CD4-positive, alpha-beta T cell treated with Interleukin-17A for 4 hours (primary cell): ENCODE data around the gene ETFBKMT.

Source experiments
- DNase-seq: peaks from one replicate; pipeline ENCODE4 v3.0.0-alpha.2; 2020; ENCODE audit warnings: mixed read lengths

ETFBKMT gene, protein sequence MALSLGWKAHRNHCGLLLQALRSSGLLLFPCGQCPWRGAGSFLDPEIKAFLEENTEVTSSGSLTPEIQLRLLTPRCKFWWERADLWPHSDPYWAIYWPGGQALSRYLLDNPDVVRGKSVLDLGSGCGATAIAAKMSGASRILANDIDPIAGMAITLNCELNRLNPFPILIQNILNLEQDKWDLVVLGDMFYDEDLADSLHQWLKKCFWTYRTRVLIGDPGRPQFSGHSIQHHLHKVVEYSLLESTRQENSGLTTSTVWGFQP

DNA sequence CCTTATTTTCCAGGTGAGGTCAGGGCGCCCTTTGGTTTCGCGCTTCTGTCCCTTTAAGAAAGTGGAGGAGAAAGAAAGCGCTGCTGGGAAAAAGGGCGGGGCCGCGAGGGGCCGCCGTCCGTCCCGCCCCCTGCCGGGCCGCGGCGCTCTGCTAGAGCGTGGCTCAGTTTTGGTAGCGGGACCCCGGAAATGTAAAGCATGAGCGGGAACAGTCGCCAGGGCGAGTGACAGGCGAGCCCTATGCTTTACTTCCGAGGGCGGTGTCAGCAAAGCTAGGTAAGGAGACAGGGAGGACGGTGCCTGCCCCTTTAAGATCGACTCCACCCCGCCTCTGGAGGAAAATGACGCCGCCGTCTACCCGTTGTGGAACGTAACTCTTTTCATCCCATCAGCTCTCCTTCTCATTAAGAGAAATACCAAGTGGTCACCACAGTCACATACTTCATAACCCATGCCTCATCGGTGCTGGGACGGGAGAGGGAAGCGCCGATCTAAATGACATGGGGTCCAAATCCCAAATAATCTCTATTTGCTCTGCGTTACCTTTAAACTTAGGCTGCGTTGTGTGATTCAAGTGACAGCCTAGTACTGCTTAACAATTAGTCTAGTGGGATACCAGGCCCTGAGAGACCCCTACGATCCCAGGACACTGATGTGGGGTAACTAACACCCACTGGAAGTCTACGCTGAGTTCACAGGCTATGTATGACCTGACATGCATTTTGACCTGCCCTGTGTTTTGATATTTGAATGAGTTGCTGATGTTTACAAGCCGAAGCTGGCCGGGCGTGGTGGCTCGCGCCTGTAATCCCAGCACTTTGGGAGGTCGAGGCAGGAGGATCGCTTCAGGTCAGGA, at the start of gene ETFBKMT:
Gene ETFBKMT, plus strand, starts transcription at position 602 of the 856 bp plus-strand sequence. CDS start 2,266 bp downstream, outside the sequence.
- peak; percentile 93 for DNase-seq

DNA sequence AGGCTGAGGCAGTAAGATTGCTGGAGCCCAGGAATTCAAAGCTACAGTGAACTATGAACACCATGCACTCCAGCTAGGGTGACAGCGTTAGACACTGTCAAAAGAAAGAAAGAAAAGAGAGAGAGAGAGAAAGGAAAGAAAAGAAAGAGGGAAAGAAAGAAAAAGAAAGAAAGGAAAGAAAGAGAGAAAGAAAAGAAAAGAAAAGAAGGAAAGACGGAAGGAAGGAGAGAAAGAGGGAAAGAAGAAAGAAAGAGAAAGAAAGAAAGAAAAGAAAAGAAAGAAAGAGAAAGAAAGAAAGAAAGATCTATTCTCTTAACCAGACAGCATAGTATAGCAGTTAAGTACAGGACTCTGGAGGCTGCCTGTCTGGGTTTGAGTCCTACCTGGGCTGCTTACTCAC, 46.7 kb upstream of the ETFBKMT start:
- no peak for DNase-seq

DNA sequence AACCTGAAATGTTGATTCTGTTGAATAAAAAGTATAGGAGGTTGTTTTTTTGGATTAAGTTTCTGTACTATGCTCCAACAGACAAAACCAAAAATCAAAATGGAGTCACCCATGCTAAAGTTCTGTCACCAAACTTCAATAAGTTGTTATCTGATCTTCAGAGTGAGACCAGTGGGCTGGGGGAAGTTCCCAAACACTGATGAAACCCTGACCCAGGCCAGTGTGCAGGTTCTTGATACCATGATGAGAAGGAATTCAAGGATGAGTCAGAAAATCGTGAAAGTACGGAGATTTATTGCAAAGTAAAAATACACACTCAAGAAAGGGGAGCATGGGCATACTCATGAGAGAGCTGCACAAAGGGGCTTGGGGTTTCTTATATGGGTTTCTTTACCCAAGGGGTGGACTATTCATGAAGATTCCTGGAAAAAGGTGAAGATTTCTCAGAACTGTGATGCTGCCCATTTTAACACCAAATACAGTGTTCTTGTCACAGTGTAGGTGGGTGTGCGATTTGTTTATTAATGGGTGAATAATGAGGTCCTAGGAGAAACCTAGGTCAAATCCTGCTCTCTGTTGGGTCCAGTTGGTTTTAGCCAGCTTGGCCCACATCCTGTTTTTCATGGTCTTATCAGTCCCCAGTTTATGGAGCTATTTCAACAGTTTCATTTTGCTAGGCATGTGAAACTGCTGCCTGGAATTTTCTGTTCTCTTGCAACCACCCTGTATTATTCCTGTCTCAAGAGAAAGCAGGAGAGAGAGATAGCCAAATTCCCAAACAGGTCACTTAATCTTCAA, 41.1 kb upstream of the ETFBKMT start:
- no peak for DNase-seq

DNA sequence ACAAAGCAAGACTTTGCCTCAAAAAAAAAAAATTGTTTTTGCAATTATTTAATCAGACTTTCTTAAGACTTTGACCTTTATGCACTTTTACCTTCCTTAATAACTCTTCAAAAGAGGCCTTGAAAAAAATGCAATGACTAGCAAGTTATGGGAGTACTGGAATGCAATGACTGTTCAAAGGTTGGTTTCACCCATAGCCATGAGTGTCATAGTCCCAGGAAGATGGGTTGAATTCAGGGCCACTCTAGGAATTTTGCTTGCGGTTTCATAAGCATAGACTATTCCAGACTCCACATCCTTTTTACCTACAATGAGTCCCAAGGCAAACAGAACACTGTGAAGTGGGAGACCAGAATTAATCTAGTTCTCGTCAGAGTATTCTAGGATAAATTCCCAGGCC, 39.2 kb upstream of the ETFBKMT start:
- no peak for DNase-seq

DNA sequence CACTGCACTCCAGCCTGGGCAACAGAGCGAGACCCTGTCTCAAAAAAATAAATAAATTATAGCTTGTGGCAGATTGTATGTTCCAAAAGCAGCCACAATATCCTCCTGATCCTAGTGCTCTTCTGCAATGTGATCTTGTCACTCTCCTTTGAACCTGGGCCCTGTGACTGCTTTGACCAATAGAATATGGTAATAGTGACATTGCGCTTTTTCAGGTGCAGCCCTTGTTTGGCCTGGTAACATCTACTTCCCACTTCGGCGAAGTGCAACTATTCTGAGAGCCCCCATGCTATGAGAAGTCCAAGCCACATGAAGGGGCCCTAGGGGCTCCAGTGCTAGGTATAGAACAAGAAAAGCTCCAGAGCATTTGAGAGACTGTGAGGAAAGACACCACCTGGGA, 37.5 kb upstream of the ETFBKMT start:
- DNase-seq: no peak

DNA sequence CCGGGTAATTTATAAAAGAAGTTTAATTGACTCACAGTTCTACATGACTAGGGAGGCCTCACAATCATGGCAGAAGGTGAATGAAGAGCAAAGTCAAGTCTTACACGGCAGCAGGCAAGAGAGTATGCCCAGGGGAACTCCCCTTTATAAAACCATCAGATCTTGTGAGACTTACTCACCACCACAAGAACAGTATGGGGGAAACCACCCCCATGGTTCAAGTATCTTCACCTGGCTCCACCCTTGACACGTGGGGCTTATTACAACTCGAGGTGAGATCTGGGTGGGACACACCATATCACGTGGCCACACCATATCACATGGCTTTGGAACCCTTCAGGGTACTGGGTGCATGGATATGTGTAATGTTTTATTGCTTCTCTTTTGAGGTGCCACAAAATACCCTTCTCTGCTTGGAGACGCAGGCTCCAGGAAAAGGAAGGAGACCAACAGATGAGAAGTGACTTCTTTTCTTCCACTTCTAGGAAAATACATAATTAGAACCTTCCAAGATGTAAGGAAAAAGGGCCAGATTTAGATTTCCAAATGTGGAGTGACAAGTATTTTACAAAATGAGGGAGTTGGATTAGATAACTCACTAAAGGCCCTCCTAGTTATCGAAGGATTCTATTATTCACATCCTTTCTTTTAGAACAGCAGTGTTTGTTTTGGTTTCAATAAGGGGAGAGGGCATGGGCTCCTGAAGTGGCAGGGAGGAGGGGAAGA, 33.1 kb upstream of the ETFBKMT start:
- DNase-seq: no peak

DNA sequence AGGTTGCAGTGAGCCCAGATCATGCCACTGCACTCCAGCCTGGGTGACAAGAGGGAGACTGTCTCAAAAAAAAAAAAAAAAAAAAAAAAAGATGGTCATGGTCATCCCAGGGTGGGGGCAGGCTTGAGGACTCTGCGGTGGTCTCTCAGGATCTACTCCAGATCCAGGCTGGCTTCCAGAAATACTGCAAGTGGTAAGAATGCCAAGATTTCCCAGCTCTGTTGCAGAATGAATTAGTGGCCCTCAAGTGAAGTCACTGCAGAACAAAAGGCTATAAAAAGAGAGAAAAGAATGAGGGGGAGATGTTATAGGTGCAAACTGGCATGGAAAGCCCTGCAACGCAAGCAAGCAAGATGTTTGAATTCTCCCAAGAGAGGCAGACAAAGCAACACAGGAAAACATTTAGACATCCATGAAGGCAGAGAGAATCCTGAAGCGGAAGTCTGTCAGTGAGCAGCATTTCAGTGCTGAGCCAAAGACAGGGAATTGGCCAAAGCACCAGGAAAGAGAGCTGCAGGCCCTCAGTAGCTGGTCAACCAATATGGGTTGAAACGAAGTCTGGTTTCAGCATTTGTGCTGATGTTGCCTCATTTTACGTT, 31.9 kb upstream of the ETFBKMT start:
- no peak for DNase-seq

DNA sequence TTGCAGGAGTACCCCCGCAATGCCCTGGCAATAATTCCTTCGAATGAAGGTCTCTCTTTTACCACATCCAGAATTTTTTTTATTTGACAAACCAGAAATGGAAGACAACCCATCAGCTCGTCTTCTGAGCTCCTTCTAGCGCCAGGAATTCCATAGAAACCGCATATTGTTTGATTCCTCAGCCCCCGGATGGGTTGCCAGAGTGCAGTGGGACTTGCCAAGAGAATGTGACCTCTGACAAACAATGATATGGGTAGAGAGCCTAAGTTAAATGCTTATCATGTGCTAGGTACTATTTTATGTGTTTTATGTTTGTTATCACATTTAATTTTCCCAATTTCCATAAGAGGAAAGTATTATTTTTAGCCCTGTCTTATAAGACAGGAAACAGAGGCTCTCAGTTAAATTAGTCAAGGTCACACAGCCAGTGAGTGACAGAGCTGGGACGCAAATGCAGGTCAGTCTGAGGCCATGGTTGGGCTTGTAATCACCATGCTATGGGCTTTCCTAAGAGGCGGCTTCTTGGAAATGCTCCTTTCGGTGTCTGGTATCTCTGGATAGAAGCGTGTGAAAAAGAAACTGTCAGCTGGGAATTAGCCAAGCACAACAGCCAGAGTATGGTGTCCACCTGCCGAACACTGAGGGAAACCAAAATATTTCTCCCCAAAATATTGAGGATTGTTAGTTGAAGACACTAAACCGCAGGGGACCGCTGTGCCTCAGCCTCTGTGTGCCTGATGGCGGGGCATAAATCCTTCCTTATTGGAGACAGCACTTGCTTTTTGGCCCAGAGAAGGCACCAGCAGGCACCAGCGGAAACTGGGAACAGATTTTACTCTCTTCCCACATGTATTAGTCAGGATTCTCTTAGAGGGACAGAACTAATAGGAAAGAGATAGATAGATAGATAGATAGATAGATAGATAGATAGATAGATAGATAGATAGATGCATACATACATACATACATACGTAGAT, 29.4 kb upstream of the ETFBKMT start:
- no peak for DNase-seq

DNA sequence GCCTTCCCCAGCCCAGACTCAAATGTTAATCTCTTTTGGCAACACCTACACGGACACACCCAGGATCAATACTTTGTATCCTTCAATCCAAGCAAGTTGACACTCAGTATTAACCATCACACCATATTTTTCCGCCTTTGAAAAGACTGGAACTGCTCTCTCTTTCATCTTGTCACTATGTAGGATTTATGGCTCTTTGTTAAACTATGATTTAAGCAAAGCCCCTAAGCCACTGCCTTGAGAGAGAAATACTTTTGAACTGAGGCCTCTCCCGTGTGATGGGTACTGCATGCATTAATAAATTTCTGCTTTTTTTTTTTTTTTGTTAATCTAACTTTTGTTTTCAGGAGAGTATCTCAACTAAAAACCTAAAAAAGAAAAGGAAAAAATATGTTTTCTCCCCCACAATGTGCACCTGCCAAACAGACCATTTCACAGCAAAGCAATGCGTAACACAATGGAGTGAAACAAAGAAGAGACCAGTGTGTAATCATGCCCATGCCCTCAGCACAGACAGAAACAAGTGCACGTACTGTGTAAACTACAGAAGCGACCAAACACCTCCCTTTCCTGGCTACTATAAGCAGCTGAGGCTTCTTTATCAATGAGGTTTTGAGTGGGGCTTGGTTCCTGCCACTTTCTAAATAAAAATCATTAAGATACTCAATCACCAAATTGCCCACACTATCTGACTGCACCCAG, 28.3 kb upstream of the ETFBKMT start:
- no peak for DNase-seq

DNA sequence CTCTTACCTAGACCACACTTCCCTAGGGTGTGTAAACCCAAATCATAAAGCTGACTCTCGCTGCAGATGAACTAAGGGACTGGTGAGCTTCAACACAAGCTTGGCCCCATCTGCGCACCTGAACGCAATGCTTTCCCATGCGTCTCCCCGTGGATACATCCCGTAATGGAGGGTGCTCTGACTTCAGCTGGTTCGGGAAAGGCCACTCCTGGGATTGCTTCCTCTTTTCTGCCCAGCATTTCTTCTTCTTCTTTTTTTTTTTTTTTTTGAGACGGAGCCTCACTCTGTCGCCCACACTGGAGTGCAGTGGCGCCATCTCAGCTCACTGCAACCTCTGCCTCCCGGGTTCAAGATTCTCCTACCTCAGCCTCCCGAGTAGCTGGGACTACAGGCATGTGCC, 27.7 kb upstream of the ETFBKMT start:
- no peak for DNase-seq

DNA sequence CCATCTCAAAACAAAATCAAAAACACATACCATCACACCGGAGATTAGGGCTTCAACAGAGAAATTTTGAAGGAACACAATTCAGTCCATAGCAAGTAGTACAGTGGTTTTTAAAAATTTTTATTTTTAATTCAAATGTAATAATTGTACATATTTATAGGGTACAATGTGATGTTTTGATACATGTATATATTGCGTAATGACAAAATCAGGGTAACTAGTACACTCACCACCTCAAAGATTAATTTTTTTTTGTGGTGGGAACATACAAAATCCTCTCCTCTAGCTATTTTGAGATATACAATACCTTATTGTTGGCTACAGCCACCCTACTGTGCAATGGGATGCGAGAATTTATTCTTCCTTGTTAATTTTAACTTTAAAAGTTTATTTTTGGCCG, 26.0 kb upstream of the ETFBKMT start:
- no peak for DNase-seq

DNA sequence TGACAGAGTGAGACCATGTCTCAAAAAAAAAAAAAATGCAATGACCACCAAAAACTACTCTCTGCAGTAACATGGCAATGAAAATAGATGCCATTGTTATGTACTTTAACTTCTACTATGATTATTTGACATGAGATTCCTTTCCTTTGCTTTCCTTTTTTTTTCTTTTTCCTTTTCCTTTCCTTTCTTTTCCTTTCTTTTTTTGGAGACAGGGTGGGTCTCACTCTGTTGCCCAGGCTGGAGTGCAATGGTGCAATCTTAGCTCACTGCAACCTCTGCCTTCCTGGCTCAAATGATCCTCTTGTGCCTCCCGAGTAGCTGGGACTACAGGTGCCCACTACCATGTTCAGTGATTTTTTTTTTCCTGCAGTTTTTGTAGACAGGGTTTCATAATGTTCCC, 24.9 kb upstream of the ETFBKMT start:
- DNase-seq: no peak

DNA sequence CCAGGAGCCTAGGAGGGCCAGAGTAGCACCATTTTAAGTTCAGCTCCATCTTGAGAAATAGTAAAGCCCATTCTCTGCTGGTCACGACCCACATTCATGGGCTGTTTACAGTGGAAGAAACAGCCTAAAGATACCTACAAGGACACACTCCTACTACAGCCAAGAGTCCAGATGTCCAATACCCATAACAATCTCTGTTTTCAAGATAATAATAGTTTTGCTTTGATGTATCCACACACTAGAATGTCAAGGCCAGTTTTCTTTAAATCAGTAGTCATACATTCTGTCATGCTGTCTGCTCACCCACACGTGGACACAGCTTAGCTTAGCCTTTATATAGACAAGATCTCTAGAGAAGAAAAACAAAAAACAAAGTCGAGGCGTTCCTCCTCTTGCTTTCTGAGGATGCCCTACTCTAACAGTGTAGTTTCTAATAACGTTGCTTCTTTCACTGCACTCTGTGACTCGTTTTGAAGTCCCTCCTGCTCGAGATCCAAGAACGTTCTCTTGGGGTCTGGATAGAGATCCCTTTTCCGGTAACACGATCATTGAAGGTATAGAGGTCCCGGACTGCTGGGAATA, 17.9 kb upstream of the ETFBKMT start:
- DNase-seq: no peak

DNA sequence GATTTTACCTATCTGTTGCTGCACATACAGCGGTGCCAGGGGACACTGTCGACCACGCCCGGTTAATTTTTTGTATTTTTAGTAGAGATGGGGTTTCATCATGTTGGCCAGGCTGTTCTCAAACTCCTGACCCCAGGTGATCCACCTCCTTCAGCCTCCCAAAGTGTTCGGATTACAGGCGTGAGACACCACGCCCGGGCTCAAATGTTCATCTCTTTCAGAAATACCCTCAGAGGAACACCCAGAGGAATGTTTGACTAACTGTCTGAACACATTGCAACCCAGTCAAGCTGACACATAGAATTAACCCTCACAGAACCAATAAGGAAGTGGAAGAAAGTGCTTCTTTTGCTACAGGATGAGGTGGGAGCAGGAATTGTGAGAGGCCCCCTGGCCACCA, 15.0 kb upstream of the ETFBKMT start:
- no peak for DNase-seq

DNA sequence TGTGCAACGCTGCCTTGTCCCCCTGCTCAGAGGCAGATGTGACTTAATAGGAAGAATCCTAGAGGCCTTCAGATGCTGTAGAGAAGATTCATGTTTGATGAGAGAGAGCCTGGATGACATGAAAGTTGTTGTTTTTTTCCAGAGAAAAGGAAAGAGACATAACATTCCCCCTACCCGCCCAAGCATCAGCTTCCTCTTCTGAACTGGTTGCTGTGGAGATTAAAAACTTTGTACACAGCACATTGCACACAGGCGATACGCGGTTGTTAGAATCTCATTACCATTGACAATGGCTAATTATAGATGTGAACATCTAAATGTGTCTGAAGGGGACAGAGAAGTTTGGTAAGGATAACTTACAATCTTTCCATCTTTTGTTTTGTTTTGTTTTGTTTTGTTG, 13.6 kb upstream of the ETFBKMT start:
- DNase-seq: no peak

DNA sequence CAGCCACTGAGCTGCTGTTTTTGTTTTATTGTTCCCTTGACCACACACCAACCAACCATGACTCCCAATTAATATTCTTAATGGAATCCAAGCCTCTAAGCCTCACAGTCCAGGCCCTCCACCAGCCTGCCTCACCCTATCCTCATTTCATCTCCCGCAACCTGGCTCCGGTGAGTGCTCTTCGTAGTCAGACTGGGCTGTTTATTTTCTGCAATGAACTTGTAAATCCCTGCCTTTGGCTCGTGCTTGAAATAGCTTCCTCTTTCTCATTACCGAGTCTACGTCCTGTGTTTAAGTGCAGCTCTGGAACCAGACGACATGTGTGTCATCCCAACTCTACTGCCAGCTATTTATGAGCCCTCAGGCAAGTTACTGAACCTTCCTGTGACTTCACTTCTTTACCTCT, 12.4 kb upstream of the ETFBKMT start:
- DNase-seq: no peak

DNA sequence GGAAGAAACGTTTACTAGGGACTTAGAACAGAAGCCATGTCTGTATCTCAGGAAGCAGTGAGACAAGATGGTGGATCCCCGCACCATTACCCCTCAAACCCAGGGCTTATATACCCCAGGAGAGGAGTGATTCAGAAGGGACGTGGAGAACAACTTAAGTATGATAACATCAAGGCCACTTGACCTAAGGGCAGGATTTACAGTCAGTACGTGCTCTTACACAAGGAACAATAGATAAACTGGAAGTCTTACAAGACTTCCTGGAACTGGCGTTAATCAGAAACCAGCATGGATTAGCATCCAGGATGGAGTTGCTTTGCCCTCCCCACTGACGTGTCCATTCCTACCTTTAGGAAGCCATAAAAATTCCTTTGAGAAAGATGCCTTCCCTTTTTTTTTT, 8.6 kb upstream of the ETFBKMT start:
- DNase-seq: no peak

DNA sequence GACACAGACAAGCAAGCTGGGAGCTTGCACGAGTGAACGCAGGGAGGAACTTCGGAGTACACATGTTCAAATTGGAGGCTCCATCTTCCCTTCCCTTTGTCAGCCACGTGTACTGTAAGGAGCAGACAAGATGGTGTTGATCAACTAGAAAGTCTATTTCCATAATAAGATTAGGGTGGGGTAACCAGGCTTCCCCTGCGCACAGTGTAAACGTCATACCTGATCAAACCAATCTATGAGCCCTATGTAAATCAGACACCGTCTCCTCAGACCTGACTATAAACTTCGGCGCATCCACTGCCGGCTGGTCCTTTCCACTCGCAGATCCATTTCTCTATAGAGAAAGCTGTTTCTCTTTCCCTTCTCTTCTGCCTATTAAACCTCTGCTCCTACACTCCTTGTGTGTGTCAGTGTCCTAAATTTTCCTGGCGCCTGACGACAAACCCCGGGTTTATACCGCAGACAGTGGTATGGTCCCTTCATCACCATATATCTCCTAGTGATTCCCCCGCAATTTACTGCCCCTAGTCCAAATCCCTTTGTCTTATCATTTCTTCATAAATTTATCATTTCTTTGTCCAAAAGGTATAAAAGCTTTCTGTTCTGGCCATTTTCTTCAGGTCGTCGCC, 7.5 kb upstream of the ETFBKMT start:
- DNase-seq: no peak

DNA sequence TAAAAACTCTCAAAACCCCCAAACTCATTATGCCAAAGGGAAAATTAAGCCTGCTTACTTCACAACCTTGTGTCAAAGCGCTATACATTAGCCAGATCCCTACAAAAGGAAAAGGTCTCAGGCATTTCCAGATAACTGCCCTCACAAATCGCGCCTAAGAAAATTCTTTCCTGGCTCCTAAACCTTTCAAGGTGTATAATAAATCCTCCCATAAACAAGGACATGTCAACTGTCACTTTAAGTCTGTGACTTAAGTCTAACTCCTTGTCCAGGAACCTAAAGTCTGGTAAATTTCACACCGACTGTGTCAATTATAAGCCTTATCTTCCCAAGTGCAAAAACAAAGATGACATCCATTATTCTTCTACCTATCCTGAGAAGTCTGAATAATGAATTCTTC, 4.3 kb upstream of the ETFBKMT start:
- DNase-seq: no peak

DNA sequence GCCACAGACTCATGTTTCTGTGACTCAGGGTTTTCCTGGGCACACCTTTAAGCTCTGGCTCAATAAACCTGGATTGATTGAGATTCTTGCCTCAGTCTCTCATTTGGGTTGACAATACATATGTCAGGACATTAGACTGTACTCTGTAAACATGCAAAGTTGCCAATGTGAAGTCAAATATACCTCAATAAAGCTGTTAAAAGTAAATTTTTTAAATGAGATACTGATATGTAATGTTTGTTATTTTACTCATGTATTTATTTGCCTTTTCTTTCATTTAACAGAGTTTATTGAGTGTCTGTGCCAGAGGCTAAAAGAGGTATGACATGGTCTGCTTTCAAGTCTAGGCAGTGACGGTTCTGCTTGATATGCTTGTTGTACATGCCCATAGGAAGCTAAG, 3.7 kb upstream of the ETFBKMT start:
- no peak for DNase-seq
